Myometrial cell (primary cell): ENCODE data around the gene CCDC93. TPM values are rescaled to one million over a fixed set of nuclear protein-coding genes. Genes with fewer than 3 reads are reported as not detected.

Experiments used
- total RNA-seq: library from RNA; depleted of rRNA; stranded (reverse); fragments of >200 nt; gene quantifications from 2 replicates; pipeline ENCODE4 v1.2.3, GENCODE V29; 2015

Gene CCDC93
- 7.5 and 7.6 TPM in 2 replicates for total RNA-seq

GRCh38 chr2:118013724-118014491 is at the start of gene CCDC93:
TSS of gene CCDC93 (minus strand) at chr2:118014070. CDS start at chr2:118013995, 75 bp downstream.

Other genes with a start within 250 kb of the CCDC93 start
- 37.2 and 39.9 TPM in 2 replicates for gene DDX18, start 199.4 kb downstream of the CCDC93 start, total RNA-seq
- 4.3 and 6.2 TPM in 2 replicates for gene INSIG2, start 74.4 kb upstream of the CCDC93 start, total RNA-seq